Effector CD4-positive, alpha-beta T cell (primary cell): ENCODE measurements around the gene ITGB1.
"Not testable (repeated sequence)": the region's sequence is repeated elsewhere in the genome, so short reads cannot be mapped to it uniquely, and the experiment has no call there.

Source experiments
- DNase-seq: peaks from one replicate; pipeline ENCODE4 v3.0.0-alpha.2; 2020
- total RNA-seq: gene quantifications from one replicate; lab custom pipeline; 2026; lab: John Stamatoyannopoulos, UW

ITGB1 gene
- total RNA-seq: 481 reads per million, percentile 98 among the genes with 10 or more reads in this experiment

- peak; percentile 81 for DNase-seq
Observed at GRCh38 chr10:32958085-32959005, at the start of gene ITGB1. TSS of gene ITGB1 (minus strand) at chr10:32958230. CDS start at chr10:32935558, 22,672 bp downstream.

- no peak for DNase-seq
Observed at GRCh38 chr10:33006342-33006887, 48.4 kb upstream of the ITGB1 start.

GRCh38 chr10:33005322-33006301 is 47.6 kb upstream of the ITGB1 start:
- DNase-seq: peak; percentile 41

- no peak for DNase-seq
Observed at GRCh38 chr10:33001908-33002492, 44.0 kb upstream of the ITGB1 start.

GRCh38 chr10:32998060-32998581 is 40.1 kb upstream of the ITGB1 start:
- DNase-seq: not testable (repeated sequence)

- DNase-seq: no peak
Observed at GRCh38 chr10:32995751-32996150, 37.7 kb upstream of the ITGB1 start.

GRCh38 chr10:32995066-32995622 is 37.1 kb upstream of the ITGB1 start:
- no peak for DNase-seq

- DNase-seq: not testable (repeated sequence)
Observed at GRCh38 chr10:32994632-32995031, 36.6 kb upstream of the ITGB1 start.

GRCh38 chr10:32992310-32992709 is 34.3 kb upstream of the ITGB1 start:
- not testable (repeated sequence) for DNase-seq

GRCh38 chr10:32990811-32991210 is 32.8 kb upstream of the ITGB1 start:
- no peak for DNase-seq

GRCh38 chr10:32988604-32989003 is 30.6 kb upstream of the ITGB1 start:
- DNase-seq: no peak

GRCh38 chr10:32987172-32987571 is 29.1 kb upstream of the ITGB1 start:
- DNase-seq: no peak

- DNase-seq: no peak
Observed at GRCh38 chr10:32985775-32986350, 27.8 kb upstream of the ITGB1 start.

- no peak for DNase-seq
Observed at GRCh38 chr10:32985341-32985764, 27.3 kb upstream of the ITGB1 start.

GRCh38 chr10:32984003-32984600 is 26.1 kb upstream of the ITGB1 start:
- no peak for DNase-seq

- no peak for DNase-seq
Observed at GRCh38 chr10:32982911-32983909, 25.2 kb upstream of the ITGB1 start.

GRCh38 chr10:32982293-32982709 is 24.3 kb upstream of the ITGB1 start:
- DNase-seq: no peak

- DNase-seq: no peak
Observed at GRCh38 chr10:32981760-32982159, 23.7 kb upstream of the ITGB1 start.
